NCI-H460 (cell line): ENCODE results near the gene CARHSP1. TPM values are rescaled to one million over a fixed set of nuclear protein-coding genes. Genes with fewer than 3 reads are reported as not detected.

Experiments
- total RNA-seq: library from RNA; depleted of rRNA; stranded (reverse); fragments of >200 nt; shearing (Covaris generic); gene quantifications from 2 replicates; pipeline ENCODE4 v1.2.3, GENCODE V29; 2014; rRNA removed

CARHSP1 gene
- total RNA-seq, 1 experiment from 2014 or later, result 33.0 TPM

Other genes with a start within 250 kb of the CARHSP1 start
- 23.3 and 25.2 TPM in 2 replicates for gene METTL22, start 247.3 kb downstream of the CARHSP1 start, total RNA-seq
- 0.52 and 0.59 TPM in 2 replicates for gene ABAT, start 194.4 kb downstream of the CARHSP1 start, total RNA-seq
- gene TMEM186, start 71.4 kb downstream of the CARHSP1 start, total RNA-seq, result 6.5 and 9.8 TPM in 2 replicates
- gene PMM2, start 71.2 kb downstream of the CARHSP1 start, total RNA-seq, result 40.1 and 48.9 TPM in 2 replicates
- 0.10 TPM in 1 of 2 replicates, not detected in the other for gene LITAFD, start 13.3 kb upstream of the CARHSP1 start, total RNA-seq
- 68.2 and 76.9 TPM in 2 replicates for gene USP7, start 94.9 kb upstream of the CARHSP1 start, total RNA-seq
- gene HAPSTR1, start 222.6 kb upstream of the CARHSP1 start, total RNA-seq, result 59.1 and 67.1 TPM in 2 replicates